ENCODE results near the gene CCDC116.
"Not testable (repeated sequence)": the region's sequence is repeated elsewhere in the genome, so short reads cannot be mapped to it uniquely, and the experiment has no call there.

The CCDC116 gene, protein sequence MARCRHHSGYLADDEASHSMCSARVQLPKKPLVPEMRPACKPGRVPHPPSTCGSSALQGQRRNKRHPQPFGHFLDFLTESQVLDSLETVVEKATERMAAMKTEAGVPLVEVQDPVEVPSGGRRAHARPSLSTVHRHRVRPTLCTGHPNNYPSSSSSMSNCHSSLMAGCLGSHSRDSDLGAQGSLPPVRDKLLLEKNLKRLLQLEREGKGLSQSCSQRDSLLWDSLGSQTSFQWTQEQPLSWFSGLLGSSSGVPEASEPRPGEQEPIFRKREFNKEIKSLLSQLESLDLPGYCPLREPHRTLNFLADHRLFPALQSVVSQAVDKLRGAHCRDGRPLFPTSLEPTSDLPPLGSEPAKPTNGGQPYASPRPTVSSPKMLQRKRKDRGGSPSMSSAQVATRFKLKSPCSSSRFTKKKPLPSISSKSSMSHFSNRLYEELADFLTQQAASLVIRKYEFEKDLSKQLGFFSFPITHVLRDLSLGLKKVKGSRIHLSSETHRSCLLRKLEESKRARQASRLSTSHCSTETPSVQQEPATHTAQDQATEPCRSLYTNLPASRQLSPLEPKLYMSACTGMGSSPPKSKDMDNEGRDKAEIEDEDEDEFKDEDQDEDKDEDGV

DNA sequence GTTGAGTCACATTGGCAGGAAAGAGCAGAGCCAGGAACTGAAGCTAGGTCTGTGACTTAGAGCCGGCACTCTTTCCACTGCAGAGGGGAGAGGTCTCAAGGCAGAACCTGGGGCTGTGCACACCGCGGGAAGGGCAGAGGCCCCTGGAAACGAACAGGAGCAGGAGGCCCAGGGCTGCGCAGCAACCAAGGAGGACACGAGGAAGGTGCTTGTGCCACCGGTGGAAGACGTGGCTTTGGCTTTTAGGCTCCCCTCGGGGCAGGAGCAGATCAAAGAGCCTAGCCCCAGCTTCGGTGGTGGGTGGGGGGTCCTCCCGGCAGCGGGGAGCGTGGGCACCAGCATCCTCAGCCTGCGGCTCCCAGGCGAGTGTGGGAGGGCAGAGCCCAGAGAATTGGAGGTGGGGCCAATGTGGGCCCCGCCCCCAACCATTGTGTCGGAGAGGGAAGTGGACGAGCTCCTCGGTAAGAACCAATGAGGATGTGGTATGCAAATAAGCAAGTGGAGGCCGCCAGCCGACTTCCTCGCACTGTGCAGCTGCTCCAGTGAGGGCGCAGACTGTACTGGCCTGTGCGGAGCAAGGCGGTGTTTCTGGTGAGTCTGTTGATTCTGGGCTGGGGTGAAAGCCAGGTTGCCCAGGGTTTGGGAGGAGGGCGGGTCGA lies at the start of gene CCDC116:
Gene CCDC116, plus strand, starts transcription at position 524 of the 659 bp plus-strand sequence. CDS start 422 bp downstream, outside the sequence.
- no peak for DNase-seq

DNA sequence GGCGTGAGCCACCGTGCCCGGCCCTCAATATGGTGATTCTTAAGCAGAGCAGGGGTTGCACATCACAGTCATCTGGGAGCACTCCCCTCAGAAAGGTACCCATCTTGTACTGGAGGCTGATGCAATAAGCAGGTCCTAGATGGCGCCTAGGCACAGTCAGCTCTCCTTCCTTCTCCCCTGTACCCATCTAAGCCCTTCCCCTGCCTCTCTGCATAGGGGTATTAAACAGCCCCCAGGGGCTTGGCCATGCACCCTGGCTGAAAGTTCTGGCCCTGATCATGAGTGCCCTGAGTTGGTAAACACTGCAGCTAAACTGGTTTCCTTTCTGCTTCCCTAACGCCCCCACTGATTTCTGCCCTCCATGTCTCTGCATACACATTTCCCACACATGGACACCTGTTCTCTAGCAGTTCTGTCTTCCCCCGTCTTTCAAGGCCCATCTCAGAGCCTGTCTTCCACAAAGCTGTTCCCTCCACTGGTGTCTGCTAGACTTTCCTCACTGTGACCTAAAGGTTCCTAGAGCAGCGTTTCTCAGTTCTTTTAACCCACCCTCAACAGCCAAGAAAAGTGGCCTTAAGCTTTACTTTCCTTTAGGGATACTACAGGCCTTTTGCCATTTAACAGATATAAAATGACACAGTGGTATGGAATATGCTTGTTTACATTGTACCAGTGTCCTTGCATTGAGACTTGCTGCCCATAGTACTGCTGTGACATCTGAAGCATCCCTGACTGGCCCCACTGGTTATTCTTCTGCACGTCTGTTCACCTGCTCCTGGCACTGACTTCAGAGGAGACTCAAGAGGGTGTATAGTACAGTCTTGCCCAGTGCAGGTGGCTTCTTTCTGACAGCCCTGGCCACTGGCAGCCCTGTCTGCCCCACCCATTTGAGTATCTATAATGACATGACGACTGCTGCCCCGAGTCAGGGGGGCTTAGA lies 49.5 kb upstream of the CCDC116 start:
- no peak for DNase-seq

DNA sequence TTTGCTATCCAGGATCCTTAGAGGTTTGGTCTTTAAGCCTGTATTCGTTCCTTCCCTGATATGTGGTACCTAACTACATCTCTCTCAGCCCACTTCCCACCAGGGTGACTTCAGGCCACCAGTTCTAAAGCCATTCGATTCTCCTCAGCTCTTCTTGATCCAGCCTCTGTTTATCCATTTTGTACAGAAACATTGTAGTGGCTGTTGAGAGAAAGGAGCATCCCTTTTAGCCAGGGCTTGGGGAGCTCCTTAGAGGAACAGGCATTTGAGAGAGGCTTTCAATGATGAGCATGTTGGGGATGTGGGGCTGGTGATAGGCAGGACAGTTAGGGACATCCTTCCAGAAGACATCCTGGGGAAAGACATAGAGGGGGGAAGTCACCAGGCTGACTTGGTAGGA lies 47.2 kb upstream of the CCDC116 start:
- DNase-seq: no peak

DNA sequence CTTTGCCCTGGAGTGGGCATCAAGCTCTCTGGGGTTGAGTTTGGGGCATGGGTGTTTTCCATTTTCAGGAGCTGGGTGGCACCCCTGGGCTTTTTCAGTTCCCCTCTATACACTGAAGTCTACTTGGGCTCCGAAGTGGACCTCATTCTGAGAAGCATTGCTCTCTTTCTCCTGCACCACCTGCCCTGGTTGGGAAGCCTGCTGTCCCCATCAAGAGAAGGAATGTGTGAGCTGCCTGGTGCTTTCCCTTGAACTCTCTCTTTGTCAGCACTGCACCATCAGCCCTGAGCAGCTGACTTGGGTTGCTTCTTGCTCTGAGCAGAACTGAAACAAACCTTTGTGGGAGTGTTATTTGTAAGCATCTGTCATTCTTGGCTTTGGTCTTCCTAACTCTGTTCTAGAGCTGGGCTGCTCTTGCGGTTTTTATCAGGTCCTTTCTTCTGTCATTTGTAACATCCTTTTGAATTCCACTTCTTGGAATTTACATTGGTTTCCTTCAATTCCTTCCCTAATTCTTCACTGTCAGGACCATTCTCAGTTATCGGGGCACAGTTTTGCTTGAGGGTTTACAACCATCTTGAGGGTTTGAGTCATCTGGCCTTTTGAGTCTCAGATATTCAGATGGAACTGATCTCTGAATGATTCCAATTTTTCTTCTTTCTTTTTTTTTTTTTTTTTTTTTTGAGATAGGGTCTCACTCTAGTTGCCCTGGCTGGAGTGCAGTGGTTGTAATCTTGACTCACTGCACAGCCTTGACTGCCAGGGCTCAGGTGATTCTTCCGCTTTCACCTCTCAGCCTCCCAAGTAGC lies 44.6 kb upstream of the CCDC116 start:
- peak; percentile 56 for DNase-seq

DNA sequence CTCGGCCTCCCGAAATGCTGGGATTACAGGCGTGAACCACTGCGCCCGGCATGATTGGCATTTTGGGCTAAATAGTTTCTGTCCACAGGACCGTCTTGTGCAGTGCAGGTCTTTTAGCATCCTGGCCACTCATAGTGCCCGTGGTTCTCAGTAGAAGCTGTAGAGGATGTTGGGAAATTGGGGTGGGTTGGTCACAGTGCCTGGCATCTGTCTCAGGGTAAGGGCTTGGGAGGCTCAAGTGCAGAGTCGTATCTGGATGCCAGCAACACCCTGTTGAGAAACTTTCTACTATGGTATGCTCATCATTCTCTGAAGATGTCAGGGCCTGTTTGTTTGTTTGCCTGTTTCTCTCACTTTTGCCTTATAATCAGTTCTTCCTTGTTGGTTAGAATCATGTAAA lies 43.2 kb upstream of the CCDC116 start:
- DNase-seq: no peak

DNA sequence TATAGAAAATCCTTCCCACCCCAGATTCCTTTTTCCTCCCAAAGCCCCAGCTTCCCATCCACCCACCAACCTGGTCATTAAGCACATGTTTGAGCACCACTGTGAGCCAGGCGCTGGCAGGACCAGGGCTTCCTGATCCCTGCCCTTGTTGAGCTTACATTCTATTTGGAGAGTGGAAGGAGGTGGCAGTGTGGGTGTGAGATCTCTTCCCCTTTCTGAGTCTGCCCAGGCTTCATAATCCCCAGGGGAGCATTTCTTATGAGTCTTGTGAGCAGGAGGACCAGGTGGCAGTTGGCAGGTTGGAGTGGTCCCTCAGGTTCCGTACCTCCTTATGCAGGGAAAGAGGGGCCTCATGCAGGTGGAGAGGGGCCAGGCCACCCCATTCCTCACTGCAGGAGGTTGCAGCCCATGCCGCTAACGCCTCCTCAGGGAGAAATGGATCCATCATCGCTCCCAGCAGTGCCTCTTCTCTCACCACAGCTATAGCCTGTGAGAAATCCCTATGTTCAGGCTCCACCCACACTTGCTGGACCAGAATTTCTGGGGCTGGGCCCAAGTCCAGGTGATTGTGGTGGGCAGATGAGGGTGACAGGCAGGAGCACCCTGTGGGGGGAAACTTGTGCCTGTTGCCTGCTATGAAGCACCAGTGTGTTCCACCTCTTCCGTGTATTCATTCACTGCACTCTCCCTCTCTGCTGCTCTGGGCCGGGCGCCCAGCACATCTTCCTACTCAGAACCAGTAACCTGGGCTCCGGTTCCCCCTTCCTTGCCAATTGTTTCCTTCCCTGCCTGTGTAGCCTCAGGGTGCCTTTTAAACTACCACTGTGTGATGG lies 41.5 kb upstream of the CCDC116 start:
- no peak for DNase-seq

DNA sequence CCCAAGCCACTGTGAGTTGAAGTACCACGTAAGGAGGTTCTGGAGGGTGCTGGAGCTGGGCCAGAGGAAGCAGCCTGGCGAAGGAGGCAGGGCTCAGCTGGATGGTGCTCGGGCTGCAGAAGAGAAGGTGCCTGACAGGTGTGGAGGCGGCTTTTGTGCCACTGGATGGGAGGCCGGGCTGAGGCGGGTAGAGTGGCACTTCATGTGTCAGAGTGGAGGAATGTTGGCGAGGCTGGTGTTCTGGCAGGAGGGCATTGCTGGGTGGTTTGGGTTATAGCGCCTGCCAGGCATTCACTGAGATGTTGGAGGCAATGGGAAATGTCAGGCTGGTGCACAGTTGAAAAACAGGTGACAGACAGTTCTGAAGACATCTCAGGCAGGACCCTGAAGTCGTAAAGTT lies 40.9 kb upstream of the CCDC116 start:
- DNase-seq: no peak

DNA sequence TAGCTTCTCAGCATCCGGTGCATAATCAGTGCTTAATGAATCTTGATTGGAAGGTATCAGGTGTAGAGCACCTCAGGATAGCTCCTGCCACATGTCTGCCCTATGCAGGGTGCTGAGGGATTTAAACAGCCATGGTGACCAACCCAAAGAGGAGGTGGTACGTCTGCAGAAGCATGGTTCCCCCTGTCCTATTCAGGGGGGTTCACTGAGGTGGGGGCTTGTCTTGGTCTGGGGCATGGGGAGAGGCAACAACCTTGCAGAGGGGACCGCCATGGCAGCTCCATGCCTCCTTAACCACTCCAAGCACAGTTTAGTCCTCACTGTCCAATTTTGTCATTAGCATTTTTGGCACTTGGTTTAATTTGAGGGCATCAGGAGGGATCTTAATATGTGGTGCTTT lies 40.1 kb upstream of the CCDC116 start:
- DNase-seq: no peak

DNA sequence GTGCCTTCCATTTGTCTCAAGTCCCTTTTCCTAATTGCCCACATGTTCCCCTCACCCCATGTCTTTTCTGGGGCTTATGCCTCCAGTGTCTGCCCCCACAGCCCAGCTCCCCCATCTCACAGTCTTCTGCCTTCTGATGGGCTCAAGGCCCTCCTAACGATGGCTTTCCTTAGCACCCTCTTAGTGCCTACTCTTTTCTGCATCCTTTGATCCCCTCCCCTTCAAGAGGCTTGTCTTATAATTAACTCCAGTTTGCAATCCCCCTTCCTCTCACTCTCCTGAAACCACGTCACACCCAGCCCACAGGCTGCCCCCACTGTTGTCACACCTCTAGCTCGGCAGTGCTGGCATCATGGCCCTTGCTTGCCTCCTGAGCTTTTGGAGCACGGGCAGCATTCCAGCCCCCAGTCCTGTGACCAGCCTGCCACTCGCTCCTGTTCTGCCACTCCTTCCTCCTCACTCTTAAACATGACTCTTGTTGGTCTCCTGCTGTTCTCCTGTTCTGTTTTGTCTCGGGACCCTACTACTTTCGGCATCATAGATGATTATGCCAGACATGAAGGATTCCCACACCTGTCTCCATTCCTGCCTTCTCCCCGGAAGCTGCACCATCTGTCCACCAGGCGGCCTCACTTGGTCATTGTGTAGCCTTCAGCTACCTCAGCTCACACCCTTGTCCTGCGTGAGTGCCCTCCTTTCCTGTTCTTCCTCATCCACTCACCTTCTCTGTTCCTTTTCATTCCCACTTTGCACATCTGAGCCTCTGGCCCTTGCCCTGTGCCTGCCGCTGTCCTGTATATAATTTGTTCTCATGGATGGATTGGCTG lies 38.9 kb upstream of the CCDC116 start:
- DNase-seq: no peak

DNA sequence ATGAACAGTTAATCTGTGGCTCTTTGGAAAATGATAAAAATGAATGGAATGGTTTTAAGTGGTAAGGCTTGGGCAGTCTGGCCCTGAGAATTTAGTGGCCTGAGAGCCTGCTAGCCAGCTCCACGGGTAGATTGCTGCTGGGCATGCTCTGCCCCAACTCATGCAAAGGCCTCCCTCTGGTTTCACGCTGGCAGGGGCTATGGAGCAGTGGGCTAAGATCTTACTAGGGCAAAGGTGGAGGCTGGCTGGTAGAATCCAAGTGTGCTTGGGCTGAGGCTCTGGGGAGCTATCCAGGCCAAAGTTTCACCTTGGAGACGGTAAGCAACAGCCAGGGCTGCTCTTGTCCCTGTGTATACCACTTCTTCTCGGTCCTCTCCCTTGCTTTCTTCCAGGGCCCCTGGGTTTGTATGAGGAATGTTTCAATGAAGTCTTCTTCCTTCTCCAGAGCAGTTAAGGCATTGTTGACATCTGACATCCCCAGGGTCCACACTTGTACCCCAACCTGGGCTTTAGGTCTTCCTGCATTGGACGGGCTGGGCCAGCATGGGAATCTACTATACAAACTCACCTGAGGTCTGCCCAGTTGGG lies 37.6 kb upstream of the CCDC116 start:
- no peak for DNase-seq

DNA sequence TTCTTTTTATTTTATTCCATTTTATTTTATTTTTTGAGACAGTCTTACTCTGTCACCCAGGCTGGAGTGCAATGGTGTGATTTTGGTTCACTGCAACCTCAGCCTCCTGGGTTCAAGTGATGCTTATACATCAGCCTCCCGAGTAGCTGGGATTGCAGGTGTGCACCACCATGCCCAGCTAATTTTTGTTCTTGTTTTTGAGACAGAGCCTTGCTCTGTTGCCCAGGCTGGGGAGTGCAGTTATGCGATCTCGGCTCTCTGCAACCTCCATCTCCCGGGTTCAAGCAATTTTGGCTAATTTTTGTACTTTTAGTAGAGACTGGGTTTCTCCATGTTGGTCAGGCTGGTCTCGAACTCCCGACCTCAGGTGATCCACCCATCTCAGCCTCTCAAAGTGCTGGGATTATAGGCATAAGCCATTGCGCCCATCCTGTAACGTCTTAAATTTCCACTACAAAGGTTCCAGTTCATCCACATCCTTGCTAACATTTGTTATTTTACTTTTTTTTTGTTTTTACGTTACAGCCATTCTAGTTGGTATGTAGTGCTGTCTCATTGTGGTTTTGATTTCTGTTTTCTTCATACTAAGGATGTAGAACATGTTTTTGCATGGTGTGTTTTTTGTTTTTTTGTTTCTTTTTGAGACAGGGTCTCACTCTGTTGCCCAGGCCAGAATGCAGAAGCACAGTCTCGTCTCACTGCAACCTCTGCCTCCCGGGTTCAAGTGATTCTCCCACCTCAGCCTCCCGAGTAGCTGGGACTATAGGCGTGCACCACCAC lies 36.0 kb upstream of the CCDC116 start:
- not testable (repeated sequence) for DNase-seq

DNA sequence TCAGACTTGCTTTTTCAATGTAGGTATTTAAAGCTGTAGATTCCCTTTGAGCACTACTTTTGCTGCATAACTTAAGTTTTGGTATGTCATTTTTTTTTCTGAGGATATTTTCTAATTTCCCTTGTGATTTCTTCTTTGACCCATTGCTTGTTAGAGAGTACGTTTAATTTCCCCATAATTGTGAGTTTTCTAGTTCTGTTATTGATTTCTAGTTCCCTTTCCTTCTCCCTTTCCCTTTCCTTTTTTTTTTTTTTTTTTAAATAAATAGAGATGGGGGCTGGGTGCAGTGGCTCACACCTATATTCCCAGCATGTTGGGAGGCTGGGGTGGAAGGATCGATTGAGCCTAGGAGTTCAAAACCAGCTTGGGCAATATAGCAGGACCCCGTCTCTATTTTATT lies 34.3 kb upstream of the CCDC116 start:
- no peak for DNase-seq

DNA sequence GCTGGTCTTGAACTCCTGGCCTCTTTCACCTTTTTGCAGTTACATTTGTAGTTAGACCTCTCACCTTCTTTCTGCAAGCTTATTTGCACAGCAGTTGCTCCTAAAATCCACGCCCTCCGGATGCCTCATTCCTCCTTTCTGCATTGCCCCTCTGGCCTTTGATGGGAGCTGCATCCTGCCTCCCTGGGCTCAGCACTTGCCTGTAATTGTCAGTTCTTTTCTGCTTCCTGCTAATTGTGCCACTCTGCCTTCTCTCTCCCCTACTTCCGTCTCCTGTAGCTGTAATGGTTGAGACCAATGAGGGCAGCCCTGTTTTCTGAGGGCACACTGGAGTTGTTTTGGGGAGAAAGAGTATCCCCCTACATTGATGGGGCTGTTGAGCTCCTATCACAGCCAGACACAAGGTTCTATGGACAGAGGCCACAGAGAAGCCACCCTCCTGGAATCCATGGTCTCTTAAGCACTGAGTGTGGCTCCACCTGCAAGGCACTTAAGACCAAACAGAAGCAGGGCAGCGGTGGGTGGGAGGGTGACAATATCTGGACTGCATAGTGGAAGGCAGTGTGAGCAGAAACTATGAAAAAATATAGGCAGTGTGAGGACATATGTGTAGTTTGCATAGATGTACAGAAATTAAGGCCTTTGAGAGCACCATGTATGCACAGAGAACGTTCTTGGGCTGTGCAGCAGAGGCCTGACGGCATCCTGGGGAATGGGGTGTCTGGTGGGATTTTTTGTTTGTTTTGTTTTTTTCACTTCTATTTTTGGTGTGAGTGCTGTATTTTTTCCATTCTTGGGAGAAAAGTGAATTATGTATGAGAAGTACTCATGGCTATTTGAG lies 33.3 kb upstream of the CCDC116 start:
- no peak for DNase-seq

DNA sequence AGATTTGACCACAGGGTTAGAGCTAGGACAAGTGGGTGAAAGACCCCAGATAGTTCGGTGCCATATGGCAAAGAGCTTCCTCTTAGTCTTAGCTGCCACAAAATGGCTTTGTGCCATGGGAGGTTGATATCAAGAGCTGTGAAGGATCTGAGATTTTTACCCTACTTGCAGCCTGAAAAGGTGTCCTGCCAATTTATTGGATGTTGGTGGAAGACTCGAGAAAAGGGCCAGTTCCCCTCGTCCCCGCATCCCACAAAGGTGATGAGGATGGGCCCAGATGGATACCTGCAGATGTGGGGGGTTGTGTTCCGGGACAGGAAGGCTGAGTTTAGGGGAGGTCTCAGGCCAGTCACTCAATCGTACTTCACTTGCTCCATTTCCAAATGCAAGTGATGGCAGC lies 30.0 kb upstream of the CCDC116 start:
- DNase-seq: no peak

DNA sequence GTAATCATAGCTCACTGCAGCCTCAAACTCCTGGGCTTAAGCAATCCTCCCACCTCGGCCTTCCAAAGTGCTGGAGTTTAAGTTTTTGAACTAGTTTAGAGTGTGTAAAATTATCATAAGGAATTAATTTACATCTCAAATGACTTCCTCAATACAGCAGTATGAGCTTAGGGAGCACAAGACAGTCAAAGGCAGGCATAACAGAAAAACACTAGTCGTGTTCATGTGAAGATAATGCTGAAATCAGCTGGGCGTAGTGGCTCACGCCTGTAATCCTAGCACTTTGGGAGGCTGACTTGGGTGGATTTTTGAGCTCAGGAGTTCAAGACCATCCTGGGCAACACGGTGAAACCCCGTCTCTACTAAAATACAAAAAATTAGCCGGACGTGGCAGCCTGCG lies 28.6 kb upstream of the CCDC116 start:
- DNase-seq: no peak

DNA sequence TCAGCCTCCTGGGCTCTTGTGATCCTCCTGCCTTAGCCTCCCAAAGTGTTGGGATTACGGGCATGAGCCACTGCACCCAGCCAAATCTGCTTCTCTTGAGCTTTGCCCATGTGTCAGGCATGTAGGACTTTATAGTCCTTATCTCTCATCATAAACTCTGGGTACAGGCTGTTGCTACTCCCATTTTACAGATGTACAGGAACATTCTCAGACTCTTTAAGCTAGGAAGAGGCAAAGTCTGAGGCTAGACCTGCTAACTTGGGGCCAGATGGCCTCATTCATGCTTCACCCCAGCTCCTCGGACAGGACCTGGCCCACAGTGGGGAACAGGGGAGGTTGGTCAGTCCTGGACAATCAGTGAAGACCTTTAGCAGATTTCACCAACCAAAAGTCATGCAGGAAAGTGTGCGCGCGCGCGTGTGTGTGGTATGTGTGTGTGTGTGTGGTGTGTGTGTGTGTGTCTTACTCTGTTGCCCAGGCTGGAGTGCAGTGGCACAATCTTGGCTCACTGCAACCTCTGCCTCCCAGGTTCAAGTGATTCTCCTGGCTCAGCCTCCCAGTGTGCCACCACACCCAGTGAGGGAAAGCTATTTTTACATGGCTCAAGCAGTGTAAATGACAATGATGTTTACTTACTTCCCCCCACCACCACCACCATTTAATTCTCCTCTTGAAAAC lies 26.5 kb upstream of the CCDC116 start:
- no peak for DNase-seq

DNA sequence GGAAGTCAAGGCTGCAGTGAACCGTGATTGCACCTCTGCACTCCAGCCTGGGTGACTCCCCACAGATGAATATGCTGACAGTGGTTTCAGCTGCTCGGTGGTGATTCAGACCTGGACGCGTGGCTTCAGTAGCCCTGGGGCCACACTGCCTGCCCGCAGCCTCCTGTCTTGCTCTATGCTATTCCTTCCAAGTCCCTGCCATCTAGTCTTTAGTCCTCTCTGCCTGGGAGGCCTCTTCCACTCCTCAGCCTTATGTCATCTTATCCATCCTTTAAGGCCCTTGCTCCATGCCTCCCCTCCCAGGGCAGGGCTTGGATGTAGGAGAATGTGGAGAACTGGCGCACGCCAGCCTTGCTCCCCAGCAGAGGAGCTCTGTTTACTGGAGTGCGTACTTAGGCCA lies 25.8 kb upstream of the CCDC116 start:
- DNase-seq: no peak

Measured in RPMI8226 (cell line).